HTERT RPE-1 (cell line): ENCODE data around the gene MAML2.

Experiments
- in situ Hi-C: fragments of 300-500 bp; cut with MboI; formaldehyde crosslinking; loops from 4 replicates; pipeline ENCODE4 v1.14.3; 2020; ENCODE audit warnings: low sequenced_read_pairs

The MAML2 gene

DNA sequence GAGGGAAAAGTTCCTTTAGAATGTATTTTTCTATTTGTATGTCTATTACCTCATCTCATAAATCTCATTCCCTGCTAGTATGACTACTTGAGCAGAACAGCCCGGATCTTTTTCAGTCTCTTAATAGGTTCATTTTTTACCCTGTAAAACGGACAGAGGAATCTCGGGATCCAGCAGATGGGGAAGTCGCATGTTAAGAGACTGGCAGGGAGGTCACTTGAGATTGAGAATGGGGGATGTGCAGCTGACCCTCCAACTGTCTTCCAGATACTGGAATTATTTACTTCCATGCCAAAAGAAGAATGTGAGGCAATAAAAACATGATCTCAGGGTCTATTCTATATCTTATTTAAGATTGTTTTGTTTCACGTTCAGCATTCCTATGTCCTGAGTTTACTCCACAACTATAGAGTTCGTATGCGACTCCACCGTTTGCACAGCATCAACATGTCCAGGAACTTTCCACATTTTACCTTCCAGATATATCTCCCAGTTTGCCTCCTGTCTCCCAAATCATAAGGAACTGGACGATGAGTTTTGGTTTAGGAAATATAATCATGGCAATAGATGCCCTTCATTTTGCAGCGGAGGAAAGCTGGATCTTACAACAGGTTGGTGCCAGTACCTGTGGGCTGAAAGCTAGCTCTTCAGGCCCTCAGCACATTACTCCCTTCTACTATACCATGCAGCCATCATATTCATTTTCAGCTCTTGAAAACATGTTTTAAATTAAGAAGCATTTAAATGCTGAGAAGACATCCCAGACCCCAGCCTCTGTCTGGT, 181.5 kb downstream of the MAML2 start:
- in situ Hi-C loops: no loop called here

DNA sequence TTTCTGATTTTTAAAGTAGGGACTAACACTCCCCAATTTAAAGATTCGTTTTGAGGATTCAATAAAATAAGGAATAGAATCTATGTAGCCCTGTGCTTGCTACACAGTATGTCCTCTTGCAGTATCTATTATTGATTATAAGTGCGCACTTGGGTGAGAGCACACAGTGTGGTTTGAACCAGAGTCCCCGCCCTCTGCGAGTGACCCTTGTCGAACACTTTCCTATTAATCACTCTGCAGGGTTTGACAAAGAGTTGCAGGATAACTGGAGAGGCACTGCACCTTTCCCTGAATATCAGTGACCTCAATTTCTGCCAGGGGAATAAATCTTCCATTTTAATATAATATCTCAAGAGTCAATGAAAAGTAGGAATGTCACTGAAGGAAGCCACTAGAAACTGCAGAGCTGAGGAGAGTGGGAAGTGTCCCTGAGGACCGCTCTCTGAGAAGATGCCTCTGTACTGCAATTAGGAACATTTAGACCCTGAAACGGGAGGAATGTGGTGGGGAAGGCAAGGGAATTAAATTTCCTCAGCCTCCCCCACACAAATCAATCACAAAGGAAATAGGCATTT, 182.2 kb downstream of the MAML2 start:
- in situ Hi-C loops: no loop called here

DNA sequence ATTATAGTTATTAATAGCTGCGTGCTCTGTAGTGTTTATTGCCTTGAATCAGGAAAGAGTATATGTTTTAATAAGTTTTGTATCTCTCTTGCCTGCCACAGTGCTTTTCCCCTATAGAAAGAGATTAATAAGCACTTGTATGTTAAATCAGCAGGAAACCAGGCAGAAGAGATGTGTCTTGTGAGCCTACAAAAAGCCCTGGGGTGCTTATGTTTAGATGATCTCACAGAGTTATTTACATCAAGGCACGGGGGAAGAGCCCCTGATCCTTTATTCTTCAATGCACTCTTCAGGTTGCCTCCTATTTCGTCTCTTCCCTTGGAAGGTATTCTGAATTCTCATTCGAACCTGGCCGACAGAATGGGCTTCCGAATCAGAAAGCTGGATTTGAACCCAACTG, 183.0 kb downstream of the MAML2 start:
- in situ Hi-C loops: no loop called here

DNA sequence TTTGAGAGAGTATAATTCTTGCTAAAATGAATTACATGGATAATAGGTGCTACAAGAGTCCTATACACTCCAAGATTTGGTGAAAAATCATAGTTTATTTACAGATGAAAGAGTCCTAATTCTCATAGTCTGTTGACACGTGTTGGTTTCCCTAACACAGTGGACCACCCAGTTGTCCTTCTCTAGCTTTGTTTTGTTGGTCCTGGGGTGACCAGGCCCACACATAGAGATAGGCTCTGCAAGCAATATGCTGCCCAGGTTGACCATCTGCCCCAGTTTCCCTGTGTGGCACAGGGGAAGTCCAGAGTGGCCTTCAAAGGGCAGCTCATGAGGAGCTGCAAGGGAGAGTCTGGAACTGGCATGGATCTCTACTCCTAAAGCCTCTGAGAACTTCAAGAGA, 184.9 kb downstream of the MAML2 start:
- in situ Hi-C loops: no loop called here

DNA sequence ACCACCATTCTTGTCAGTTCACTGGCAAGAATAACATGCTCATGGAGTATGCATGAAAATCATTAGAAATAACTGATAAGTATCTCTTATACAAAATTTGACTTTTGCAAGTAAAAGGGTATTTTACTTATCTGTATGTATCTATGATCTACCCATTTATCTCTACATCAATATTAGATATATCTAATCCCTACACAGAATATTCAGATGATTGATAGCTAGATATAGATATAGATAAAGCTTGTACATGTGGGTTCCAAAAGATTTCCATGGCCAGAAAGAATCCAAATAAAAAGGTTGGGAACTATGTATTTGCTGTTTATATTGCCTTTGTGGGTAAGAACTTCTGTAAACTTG, 185.5 kb downstream of the MAML2 start:
- in situ Hi-C loops: no loop called here

DNA sequence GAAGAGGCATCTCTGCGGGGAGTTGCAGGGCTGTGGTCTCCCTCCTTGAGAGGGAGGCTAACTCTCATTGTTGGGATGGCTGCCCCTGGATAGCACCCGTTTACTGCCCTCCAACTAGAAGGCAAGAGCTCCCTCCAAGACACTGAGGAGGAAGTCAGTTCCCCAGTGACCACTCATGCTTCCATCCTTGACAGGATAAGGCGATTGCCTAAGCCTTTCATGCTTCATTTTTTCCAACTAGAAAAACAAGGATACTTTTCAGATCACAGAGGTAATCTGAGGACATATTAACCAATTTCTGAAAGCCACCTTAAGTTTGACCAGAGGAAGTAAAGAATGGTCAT, 186.6 kb downstream of the MAML2 start:
- in situ Hi-C loops: no loop called here

DNA sequence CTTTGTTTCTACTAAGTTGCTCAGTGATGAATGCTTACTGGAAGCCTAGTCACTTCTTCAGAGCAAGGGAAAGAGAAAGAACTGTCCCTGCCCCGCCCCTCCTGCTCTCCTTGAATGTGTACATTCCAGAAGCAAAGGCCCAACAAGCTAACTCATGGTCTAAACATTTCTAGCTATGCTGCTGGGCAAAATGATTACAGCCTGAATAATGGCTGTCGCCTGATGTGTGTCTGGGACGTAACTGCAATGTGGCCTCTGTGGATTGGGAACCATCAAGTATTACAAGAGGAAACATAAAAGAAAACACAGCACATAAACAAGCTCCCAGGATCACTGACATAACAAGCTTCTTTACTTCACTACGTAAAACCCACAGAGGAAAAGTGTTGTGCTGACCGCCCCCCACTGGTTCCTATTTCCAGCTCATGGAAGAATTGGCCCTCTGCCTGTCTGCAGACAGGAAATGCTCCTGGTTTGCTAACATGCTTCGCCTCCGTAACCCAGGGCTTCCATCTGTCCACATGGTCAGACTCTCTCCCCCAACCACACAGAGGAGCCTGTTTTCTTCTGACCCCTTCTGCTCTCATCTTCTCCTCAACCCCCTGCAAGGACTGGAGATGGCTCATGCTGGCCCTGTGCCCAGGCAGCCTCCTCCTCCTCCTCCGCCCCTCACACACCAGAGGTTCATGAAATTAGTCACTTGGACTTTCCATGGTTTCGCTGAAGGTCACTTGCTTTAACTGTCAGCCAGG, 187.2 kb downstream of the MAML2 start:
- in situ Hi-C loops: no loop called here

DNA sequence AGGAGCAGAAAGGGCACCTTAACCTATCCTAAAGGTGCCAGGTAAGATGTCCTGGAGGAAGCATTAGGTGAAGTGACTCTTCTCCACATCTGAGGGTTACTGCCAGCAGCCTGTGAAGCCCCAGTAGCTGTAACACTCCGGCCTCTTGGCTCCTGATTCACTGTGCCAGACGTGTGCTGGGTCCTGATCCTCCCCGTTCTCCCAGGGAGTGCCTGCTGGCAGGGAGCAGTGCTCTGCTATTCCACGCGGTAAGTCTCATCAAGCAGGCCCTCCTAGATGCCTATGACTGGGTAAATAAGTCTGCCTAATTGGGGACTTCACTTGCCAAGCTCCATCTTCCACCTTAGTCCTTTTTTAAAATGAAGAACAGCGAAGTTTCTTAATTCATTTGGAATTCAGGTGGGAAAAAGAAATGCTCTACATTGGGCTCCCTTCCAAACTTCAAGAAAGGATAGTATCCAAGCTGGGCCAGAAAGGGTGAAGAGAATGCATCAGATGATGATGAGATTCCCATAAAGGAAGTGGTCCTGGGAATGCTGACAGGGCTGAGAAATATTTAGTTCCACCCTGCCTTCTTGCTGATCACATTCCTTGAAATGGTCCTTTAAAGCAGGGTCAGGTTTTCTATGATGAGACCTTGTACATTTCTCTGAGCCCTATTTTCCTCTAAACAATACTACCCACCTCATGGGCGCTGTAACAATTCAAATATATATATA, 188.0 kb downstream of the MAML2 start:
- in situ Hi-C loops: no loop called here

DNA sequence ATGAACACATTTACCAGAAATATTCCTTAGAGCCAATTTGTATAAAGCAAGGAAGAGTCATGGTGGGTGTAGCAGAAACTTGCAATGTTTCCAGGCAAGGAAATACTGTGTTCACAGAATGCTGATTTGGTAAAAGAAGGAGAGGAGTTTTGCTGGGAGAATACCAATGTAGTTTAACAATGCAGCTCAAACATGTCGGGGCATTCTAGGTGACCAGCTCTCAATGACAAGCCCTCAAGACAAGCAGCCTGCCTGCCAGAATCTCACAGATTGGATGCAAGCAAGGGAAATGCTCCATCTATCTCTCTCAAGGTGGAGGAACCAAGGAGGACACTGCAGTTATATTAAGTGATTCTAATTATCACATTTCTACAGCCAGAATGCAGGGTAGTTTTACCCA, 190.4 kb downstream of the MAML2 start:
- in situ Hi-C loops: no loop called here

DNA sequence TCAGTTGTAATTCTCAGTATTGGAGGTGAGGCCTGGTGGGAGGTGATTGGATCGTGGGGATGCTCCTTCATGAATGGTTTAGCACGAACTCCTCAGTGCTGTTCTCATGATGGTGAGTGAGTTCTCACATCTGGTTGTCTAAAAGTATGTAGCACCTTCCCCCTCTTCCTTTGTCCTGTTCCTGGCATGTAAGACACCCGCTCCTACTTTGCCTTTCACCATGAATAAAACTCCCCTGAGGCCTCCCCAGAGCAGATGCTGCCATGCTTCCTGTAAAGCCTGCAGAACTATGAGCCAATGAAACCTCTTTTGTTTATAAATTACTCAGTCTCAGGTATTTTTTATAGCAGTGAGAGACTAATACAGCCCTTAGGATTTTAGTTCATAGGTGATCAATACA, 191.5 kb downstream of the MAML2 start:
- in situ Hi-C loops: no loop called here

DNA sequence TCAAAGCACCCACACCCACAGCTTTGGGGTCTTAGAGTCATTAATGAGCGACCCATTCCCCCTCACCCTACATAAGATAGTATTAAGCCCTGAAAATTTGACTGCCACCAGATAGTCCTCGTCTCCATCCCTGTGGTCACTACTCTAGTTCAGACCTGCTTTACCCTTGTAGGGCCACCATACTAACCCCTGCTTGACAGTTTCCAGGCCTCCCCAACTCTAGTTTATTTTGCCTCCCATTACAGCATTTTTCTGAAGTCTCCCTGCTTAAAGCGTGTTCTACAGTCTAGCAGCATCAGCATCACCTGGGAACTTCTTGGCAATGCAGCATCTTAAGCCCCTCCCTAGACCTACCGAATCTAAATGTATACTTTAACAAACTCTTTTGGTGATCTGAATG, 192.4 kb downstream of the MAML2 start:
- in situ Hi-C loops: no loop called here

DNA sequence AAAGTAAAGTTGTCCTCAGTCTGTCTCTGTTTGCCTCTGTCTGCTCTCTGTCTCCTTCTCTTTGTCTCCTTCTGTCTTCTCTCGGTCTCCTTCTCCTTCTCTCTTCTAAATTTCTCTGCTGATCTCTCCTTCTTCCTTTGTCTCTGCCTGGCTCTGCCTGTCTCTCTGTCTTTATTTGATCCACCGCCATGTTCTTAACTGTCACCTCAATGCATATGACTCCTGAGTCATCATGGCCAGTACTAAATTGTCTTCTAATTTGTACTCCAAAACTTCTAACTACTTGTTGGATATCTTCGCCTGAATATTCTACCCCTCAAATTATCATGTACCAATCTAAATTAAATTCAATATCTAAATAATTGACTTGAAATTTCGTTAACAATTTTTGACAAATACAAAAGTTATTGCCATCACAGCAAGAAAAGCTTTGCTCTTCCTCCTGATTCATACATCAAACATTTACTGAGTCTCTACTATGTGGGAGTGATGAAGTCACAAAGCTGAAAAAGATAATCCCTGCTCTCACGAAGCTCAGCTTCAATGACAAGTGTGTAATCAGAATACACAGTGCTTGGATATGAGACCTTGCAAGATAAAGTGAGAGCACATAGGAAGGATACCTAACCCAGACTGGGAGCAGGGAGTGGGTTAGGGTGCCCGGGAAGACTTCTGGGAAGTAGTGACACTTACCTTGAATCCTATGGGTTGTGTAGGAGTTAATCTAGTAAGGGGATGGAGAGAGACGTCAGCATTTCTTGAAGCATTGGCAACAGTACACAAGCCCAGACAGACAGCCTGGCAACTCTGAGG, 193.0 kb downstream of the MAML2 start:
- in situ Hi-C loops: no loop called here

DNA sequence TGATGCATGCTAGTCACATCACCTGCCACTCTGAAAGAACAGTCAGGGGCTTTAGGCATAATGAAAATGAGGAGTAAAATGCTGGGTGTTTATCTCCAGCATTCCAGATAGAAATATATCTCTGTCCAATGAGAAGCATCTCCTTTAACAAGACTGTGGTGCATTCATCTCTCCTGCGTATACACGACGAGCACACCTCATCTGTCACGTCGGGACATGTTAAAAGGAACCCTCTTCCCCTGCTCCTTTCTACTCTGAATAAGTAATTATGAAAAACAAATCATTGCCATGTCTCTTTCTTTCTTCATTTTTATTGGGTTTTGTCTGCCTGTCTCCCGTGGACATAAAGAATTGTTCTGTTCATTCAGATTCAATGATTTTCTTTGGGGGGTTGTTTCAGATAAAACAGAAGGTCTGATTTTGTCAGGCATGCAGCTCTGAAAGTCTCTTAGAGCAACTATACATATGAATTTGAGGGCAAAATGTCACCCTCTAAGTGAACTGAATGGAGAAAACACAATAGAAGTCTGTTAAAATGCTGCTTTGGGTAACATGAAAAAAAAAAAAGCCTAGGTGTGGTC, 195.0 kb downstream of the MAML2 start:
- in situ Hi-C loops: no loop called here

DNA sequence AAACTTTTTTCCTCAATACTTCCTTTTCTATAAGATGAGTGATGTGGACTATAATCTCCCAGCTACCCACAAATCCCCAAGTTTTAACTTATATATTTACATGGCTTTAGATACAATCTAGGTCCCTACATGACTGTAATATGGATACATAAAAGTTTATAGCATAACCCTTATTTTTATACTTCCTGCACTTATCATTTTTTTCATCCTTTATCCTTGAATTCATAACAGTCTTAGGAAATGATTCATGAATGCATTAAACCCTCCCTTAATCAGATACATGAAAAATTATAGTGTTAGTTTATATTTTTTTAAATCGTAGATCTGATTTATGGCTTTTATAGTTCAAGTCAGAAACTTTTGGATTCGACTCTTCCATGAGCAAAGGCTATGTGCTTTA, 195.8 kb downstream of the MAML2 start:
- in situ Hi-C loops: no loop called here

DNA sequence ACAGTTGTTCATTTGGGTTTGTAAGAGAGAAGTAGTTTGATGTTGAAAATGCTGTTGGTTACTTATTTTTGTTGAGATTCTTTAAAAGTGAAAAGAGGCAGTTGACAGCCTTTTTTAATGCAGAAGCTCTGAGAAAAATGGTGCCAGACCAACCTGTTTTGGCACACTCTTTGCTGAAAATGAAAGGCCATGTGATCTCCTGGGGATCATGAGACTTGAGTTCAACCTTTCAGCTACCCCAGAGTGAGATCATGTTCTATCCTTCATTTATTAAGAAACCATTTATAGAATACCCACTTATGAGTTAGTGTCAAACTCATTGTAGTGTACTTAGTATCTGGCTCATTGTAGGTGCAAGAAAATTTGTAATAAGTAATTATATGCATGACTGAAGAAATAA, 196.2 kb downstream of the MAML2 start:
- in situ Hi-C loops: no loop called here

DNA sequence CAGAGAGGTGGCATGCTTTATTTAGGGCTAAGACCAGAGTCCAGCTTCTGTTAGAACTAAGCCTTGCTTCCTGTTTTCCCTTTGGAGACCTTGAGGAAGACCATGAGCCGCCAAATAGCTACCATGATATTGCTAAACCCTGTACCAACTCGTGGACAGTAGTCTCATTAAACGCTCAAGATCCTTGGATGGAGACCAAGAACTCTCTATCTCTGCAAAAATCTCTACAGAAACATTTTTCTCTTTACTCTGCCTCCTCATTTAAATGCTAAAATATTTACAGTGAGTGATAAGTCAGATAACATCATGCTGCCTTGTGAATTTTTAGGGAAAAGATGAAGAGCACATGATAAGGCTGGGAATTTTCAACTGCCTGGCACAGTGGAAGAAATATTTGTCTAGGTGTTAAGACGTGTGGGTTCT, 197.8 kb downstream of the MAML2 start:
- in situ Hi-C loops: no loop called here

DNA sequence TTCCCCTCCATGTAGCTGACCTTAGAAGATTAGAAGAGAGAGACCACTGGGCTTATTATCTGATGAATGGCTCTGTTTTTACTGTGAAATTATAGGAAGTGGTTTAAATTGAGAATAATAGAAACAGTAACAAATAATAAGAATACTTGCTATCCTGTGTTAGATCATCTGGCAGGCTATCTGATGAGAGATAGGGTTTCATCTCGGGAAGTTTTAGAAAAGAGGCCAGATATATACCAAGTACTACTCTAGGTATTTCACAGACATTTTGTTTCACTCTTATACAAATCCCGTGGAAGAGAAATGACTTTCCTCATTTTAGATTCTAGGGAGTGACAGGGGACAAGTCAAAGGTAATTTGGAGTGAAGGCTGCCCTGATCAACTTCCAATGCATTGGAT, 198.4 kb downstream of the MAML2 start:
- in situ Hi-C loops: no loop called here

DNA sequence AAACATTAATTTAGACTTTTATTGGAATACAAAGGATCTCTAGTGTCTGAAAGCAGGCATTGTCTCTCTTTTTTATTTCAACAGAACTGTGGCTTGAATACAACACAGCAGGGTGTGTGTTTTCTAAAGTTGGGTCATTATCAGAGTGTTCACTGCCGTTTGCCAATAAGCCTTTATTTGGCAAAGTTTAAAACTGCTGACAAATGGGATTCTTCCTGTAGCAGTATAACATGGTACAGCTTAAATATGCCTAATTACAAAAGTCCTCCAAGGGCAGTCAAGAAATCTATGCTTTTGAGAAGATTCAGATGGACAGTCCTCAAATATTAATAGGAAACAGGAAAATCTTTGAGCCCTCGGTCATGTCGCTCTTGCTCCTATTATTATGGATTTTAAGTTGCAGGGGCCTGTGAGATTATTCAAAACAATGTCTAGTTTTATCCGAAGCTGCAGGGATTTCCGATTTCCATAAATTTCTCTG, 199.9 kb downstream of the MAML2 start:
- in situ Hi-C loops: no loop called here

DNA sequence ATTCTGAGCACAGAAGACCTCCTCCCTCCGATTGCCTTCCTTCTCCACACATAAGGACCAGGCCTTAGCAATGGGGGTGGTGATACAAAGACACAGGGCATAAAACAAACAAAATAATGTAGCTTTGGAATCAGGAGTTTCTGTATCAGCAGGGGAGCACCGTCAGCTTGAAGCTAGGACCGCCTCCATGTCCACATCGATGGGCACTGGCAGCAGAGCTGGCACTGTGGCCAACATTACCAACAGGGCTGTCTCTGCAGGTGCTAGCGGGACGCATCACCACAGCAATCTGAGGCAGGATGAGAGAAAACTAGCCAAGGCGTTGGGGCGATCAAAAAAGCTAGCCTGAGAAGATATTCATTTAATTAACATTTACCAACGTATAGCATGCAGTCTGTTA, 201.4 kb downstream of the MAML2 start:
- in situ Hi-C loops: no loop called here

DNA sequence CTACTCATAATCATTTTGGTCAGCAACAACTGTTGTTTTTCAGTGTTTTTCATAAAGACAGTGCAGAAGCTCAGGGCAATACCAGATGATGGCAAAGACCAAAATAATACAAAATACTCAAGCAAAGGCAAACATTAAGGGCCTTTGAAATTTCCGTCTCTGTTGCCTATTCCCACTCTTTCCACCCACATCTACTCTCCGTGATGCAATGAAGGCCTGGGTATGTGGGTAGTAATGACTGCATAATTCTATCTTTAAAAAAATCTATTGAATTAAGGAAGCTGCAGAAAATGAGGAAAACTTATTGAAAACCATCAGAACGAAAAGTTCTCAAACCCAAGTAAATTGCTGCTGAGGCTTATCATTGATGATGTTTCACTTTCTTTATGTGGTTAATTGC, 203.3 kb downstream of the MAML2 start:
- in situ Hi-C loops: no loop called here
